ENCODE data around the gene ONECUT3.

ONECUT3 gene

DNA sequence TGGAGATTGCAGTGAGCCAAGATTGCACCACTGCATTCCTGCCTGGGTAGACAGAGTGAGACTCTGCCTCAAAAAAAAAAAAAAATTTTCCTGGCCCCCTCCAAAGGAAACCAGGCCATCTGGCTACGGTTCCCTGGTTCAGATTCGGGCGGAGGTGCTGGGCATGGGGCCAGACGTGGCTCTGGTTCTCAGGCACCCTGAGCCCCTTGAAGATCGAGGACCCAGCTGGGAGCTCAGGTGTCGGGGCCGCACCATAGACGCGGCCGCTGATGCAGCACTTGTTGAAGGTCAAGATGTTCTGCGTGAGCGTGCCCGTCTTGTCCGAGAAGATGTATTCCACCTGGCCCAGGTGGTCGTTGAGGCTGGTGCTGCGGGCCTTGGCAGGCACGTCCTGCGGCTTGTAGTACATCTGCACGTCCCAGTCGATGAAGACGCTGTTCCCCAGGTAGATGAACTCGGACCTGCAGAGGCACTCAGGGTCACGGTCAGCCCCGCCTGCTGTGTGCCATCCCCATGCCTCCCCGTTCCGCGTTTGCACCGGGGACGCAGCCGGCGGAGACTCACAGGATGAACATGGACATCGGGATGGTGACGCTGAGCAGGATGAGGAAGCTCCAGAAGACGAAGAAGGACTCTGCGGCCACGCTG, 46.5 kb downstream of the ONECUT3 start:
- DNase-seq: no peak

- no peak for DNase-seq
These were observed 51.6 kb downstream of the ONECUT3 start for GRCh38 chr19:1804858-1805257.

DNA sequence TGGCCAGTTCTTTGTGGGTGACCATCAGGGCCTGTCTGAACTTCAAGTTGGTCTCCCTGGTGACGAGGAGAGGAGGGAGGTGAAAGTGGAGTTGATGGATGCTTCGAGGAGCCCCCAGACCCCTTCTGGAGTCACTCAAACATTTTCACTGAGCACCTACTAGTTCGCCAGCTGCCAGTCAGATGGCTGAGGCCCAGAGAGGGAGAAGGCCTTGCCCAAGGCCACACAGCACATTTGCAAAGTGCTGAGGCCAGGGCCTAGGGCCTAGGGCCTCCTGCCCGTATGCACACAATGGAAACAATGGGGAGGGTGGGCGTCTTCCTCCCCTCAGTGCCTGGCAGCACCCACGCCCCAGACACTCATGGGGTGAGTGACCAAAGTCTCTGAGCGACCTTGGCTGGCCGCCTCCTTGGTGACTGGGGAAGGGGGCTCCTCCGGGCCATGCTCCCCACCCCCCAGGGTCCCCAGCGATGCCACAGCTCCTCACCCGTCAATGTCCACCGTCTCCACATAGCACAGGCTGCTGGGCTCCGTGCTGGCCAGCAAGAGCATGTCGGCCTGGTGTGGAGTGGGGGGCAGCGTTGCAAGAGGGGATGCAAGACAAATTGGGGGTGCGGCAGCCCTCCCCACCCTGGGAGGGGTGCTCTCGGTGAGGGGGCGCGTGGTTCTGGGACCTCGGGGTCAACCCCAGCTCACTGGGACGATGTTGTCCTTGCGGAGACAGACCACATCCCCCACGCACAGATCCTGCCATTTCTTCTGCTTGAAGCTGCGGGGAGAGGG, 52.3 kb downstream of the ONECUT3 start:
- no peak for DNase-seq

- DNase-seq: no peak
These were observed 53.1 kb downstream of the ONECUT3 start for GRCh38 chr19:1806184-1807029.

GRCh38 chr19:1807030-1807694, 53.9 kb downstream of the ONECUT3 start:
- no peak for DNase-seq

DNA sequence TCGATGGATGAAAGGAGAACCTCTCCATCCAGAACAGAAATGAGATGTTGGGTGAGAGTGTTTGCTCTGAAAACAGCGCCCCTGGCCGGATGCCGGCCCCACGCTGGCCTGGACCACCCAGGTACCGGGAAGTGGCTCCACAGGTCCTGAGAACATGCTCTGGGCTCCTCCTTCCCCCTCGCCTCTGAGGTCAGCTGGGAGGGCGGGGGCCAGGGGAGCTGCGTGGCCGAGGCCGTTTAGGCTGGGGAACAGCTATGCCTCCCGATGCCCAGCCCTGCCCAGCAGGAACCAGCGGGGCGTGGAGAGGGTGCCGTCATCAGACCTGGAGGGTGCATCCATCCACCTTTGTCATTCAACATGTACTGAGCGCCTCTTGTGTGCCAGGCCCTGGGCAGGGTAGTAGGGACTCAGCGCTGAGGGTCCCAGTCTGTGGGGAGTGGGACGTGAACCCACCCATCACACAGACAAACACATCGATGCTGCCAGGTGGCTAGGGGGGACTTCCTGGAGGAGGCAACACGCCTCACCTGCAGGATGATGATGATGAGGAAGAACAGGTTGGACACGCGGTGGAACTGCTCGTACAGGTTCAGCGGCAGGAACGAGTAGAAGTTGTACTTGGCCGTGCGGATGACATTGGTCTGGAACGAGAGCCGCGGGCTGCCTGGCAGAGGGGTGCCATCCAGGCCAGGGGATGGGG, 54.5 kb downstream of the ONECUT3 start:
- DNase-seq: no peak

GRCh38 chr19:1808395-1808731, 55.1 kb downstream of the ONECUT3 start:
- DNase-seq: no peak

DNA sequence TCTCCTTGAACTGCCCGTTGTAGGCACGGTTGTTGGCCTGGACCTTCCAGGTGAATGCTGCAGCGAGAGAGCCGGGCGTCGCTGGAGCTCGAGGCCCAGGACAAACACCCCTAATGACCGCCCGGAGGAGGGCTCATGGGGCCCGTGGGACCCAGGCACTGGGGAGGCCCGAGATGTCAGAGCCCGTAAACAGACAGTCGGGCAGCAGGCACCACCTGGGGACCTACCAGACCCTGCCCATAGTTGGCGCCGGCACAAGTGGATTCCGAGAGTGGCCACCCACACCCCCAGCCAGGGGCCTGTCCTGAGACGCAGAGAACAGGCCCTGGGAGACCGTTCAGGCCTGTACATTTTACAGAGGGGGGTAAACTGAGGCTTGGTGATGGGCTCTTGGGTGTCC, 56.4 kb downstream of the ONECUT3 start:
- DNase-seq: no peak

GRCh38 chr19:1810439-1811160, 57.3 kb downstream of the ONECUT3 start:
- DNase-seq: no peak

GRCh38 chr19:1811472-1811894, 58.2 kb downstream of the ONECUT3 start:
- DNase-seq: peak; percentile 17

- peak; percentile 34 for DNase-seq
These were observed 58.7 kb downstream of the ONECUT3 start, which contains the start of gene ATP8B3 for GRCh38 chr19:1811942-1812425. Gene ATP8B3 (minus strand): TSS chr19:1812276. CDS start chr19:1811736, 540 bp downstream.

DNA sequence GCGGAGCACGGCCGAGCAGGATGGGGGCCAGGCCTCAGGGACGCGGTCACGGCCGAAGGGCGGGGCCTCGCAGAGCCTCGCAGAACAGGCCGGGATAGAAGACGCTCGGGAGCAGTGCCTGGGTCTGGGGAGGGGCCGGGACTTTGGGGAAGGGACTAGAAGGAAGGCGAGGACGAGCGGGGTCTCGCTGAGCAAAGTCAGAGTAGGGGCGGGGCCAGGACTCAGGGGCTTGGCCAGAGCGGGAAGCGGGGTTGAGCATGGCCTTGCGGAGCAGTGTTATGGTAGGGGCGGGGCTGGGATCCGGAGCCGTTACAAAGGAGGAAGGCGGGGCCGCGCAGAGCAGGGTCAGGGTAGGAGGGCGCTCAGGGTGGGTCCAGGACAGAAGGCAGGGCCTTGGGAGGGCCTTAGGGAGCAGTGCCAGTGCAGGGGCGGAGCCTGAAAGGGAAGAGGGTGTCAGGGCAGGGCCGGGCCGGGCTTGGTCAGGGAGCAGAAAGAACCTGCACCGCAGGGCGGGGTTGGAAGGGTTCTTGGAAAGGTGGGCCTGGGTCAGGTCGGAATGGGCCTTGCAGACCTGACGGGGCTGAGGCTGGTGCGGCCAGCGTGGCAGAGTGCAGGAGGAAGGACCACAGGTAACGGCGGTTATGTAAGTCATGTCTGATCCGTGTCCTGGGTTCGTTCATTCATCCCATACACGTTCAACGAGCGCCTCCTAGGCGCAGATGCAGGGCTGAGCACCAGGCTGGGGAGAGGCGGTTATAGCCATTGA, 59.3 kb downstream of the ONECUT3 start:
- peak; percentile 80 for DNase-seq

DNA sequence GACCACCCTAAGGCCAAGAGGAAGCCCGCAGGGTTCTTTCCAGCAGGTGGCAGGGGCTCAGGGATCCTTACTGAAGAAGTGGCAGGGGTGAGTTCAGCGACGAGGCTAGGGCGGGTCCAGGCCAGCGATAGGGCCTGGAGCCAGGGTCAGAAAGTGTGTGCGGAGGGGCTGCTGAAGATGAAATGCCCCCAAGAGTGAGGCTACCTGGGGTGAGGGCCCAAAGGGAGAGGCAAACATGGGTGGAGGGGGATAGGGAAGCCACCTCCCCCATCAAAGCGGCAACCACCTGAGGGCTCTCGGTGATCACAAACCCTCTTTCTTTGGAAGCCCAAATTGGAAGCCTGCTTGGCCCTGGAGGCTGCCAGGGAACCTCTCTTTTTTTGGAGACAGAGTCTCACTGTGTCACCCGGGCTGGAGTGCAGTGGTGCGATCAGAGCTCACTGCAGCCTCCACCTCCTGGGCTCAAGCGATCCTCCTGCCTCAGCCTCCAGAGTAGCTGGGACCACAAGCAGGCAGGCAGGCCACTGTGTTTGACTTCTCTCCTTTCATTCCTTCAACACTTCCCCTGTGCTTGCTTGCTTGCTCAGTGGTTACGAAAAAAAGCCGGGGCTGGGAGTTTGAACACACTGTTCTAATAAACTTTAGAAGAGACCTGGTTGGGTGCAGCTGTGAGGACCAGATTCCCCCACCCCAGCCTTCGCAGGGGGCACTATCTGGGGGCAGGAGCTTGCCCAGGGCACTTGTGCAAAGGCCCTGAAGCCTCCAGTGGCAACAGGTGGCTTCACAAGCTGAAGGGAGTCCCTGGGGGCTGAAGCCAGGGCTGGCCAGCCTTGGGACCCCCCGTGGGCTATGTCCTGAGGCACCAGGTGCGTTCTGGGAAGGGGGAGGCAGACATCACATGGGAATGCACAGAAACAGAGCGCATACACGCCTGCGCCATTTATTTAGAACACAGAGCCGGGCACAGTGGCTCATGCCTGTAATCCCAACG, 60.2 kb downstream of the ONECUT3 start:
- DNase-seq: no peak

DNA sequence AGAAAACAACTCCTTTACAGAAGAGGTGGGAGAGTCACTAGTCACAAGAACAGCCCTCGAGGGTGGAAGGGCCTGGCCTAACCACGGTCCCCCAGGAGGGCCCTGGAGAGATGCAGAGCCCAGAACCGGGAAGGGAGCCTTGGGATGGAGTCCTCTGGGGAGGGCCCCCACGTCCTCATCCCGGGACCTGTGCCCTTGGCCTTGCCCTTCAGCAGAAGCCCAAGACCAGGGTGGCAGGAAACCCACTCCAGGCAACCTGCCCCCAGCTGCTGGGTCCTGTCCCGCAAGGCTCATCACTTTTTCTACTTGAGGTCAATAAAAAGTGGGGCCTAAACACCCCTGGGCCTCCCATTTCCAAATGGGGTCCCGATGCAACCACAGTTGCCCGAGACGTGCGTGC, 61.1 kb downstream of the ONECUT3 start:
- DNase-seq: no peak

GRCh38 chr19:1814833-1815604, 61.7 kb downstream of the ONECUT3 start:
- no peak for DNase-seq

DNA sequence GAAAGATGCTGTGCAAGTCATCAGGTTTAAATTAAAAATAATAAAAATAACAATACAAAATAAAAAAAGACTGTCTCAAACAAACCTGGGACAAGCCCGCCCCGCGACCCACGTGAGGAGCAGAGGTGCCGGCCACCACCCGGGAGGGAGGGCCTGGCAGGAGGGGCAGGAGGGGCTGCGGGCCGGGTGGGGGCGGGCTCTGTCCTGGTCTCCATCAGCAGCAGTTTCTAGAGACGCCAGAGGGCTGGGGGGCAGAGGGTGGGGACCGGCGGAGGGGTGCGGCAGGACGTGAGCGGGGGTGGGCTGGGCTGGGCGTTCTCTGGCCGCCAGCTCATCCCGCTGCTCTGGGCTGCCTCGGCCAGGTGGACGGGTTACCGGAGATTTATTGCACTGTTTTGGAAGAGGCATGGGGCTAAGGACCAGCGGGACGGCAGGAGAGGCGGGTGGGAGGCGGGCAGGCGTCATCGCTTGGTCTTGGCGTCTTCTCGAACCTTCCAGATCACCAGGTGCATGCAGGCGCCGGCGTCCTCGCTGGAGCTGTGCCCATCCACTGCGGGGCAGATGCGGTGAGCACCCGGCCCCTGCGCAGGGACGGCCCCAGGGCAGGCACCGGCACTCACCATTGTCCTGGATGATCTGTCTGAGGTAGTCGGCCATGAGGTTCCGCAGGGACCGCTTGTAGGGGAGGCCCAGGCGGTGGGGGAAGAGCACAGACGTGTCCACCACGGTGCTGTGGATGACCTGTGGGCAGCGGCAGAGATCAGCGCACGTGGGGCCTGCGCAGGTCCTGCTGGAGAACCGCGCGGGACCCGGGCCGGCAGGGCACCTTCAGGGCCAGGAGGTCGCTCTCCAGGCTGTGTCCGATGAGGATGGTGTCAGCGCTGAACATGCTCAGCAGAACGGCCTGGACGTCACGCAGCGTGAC, 62.6 kb downstream of the ONECUT3 start:
- DNase-seq: no peak

All from central memory CD4-positive, alpha-beta T cell (primary cell).